ENCODE results near the gene B4GALNT1. TPM values are rescaled to one million over a fixed set of nuclear protein-coding genes. Genes with fewer than 3 reads are reported as not detected.
A peak's percentile ranks its signal among the peaks of the same experiment; 100 is the strongest.
"Not testable (repeated sequence)": the region's sequence is repeated elsewhere in the genome, so short reads cannot be mapped to it uniquely, and the experiment has no call there.

B4GALNT1 gene
- total RNA-seq, 2 donors from 2014 or later, result 1.5 to 3.6 TPM

GRCh38 chr12:57620936-57621496 lies 12.0 kb downstream of the B4GALNT1 start:
- no peaks in the 10 kb centered on the region for H3K9me3 Mint-ChIP-seq
- no peaks in the 10 kb centered on the region for H3K36me3 Mint-ChIP-seq
- H3K27ac Mint-ChIP-seq, result no peak overlapping the region
- ATAC-seq (peak in 1 of 2 donors; percentile 38), DNase-seq (ENCODE audit: low spot score) (no peak)
- H3K27me3 Mint-ChIP-seq, result peaks cover 59 to 76% of the 10 kb centered on the region in 2 donors
- peak overlapping the region; percentile 48 for H3K4me3 Mint-ChIP-seq
- peaks cover 18 to 20% of the 10 kb centered on the region in 2 donors for H3K4me1 Mint-ChIP-seq (ENCODE audit: low read depth in 2 of 2)

GRCh38 chr12:57620245-57620935 lies 12.6 kb downstream of the B4GALNT1 start:
- peaks cover 52 to 70% of the 10 kb centered on the region in 2 donors for H3K27me3 Mint-ChIP-seq
- H3K27ac Mint-ChIP-seq, result no peak overlapping the region
- no peak for DNase-seq (ENCODE audit: low spot score)
- no peaks in the 10 kb centered on the region for H3K9me3 Mint-ChIP-seq
- peaks cover 18 to 20% of the 10 kb centered on the region in 2 donors for H3K4me1 Mint-ChIP-seq (ENCODE audit: low read depth in 2 of 2)
- no peak for ATAC-seq
- H3K36me3 Mint-ChIP-seq, result no peaks in the 10 kb centered on the region
- H3K4me3 Mint-ChIP-seq, result peak overlapping the region; percentile 48

- no peak overlapping the region for H3K27ac Mint-ChIP-seq
- peak overlapping the region; percentile 14 for H3K4me3 Mint-ChIP-seq
- ATAC-seq, result peak; percentile 37 to 43
- no peak for DNase-seq (ENCODE audit: low spot score)
- peaks cover 47 to 62% of the 10 kb centered on the region in 2 donors for H3K27me3 Mint-ChIP-seq
- no peaks in the 10 kb centered on the region for H3K9me3 Mint-ChIP-seq
- peaks cover 18 to 20% of the 10 kb centered on the region in 2 donors for H3K4me1 Mint-ChIP-seq (ENCODE audit: low read depth in 2 of 2)
- H3K36me3 Mint-ChIP-seq, result no peaks in the 10 kb centered on the region
Measured at GRCh38 chr12:57619434-57620244, 13.4 kb downstream of the B4GALNT1 start.

DNA sequence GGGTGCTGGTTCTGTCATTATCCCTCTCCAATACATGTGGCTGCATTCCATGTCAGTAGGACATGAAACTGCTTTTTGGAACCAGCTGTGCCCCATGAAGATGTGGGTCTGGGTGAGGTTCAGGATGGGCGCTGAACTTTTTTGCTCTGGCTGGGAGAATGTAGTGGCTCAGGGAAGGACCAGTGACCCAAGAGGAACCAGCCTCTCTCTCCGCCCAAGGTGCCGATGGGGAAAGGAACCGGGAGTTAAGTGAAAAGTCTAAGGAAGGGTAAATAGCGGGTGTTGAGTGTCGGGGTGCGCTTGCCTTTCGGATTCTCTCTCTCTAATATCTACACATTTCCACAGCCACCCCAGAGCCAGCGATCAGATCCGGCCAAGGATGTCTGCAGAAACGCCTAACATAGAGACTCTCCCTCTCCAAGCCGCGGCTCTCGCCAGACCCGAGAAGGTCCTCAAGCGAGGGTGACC lies 14.0 kb downstream of the B4GALNT1 start:
- DNase-seq (ENCODE audit: low spot score) (no peak), ATAC-seq (no peak)
- peaks cover 41 to 56% of the 10 kb centered on the region in 2 donors for H3K27me3 Mint-ChIP-seq
- no peaks in the 10 kb centered on the region for H3K36me3 Mint-ChIP-seq
- H3K9me3 Mint-ChIP-seq, result no peaks in the 10 kb centered on the region
- peaks cover 18 to 20% of the 10 kb centered on the region in 2 donors for H3K4me1 Mint-ChIP-seq (ENCODE audit: low read depth in 2 of 2)
- H3K4me3 Mint-ChIP-seq, result peak overlapping the region; percentile 14
- no peak overlapping the region for H3K27ac Mint-ChIP-seq

GRCh38 chr12:57618431-57618830 lies 14.6 kb downstream of the B4GALNT1 start:
- not testable (repeated sequence) for H3K4me3 Mint-ChIP-seq; H3K36me3 Mint-ChIP-seq; H3K9me3 Mint-ChIP-seq; ATAC-seq; H3K27ac Mint-ChIP-seq; DNase-seq (ENCODE audit: low spot score)
- peaks cover 18 to 20% of the 10 kb centered on the region in 2 donors for H3K4me1 Mint-ChIP-seq (ENCODE audit: low read depth in 2 of 2)
- H3K27me3 Mint-ChIP-seq, result peaks cover 35 to 50% of the 10 kb centered on the region in 2 donors

GRCh38 chr12:57617942-57618341 lies 15.1 kb downstream of the B4GALNT1 start:
- peaks cover 30 to 45% of the 10 kb centered on the region in 2 donors for H3K27me3 Mint-ChIP-seq
- no peaks in the 10 kb centered on the region for H3K9me3 Mint-ChIP-seq
- ATAC-seq (no peak), DNase-seq (ENCODE audit: low spot score) (no peak)
- H3K4me1 Mint-ChIP-seq (ENCODE audit: low read depth in 2 of 2), result peaks cover 18 to 20% of the 10 kb centered on the region in 2 donors
- no peak overlapping the region for H3K4me3 Mint-ChIP-seq
- no peak overlapping the region for H3K27ac Mint-ChIP-seq
- H3K36me3 Mint-ChIP-seq, result no peaks in the 10 kb centered on the region

GRCh38 chr12:57616383-57617101 lies 16.5 kb downstream of the B4GALNT1 start:
- ATAC-seq, result no peak

GRCh38 chr12:57615637-57616036 lies 17.4 kb downstream of the B4GALNT1 start:
- Mint-ChIP-seq H3K9me3 (no peaks in the 10 kb centered on the region), H3K36me3 (no peaks in the 10 kb centered on the region), H3K27ac (no peak overlapping the region), H3K4me3 (no peak overlapping the region), H3K27me3 (peaks cover 14 to 23% of the 10 kb centered on the region in 2 donors), H3K4me1 (ENCODE audit: low read depth in 2 of 2) (peaks cover 4 to 5% of the 10 kb centered on the region in 2 donors)
- DNase-seq (ENCODE audit: low spot score), result no peak
- no peak for ATAC-seq

More at GRCh38 chr12:57616383-57617101, 16.5 kb downstream of the B4GALNT1 start:
- H3K27ac Mint-ChIP-seq, result no peak overlapping the region
- H3K36me3 Mint-ChIP-seq, result no peaks in the 10 kb centered on the region
- H3K4me1 Mint-ChIP-seq (ENCODE audit: low read depth in 2 of 2), result peaks cover 12 to 13% of the 10 kb centered on the region in 2 donors
- DNase-seq (ENCODE audit: low spot score), result no peak
- H3K27me3 Mint-ChIP-seq, result peaks cover 21 to 32% of the 10 kb centered on the region in 2 donors
- H3K9me3 Mint-ChIP-seq, result no peaks in the 10 kb centered on the region
- no peak overlapping the region for H3K4me3 Mint-ChIP-seq

- peaks cover 0 to 3% of the 10 kb centered on the region in 2 donors for H3K4me1 Mint-ChIP-seq (ENCODE audit: low read depth in 2 of 2)
- H3K36me3 Mint-ChIP-seq, result no peaks in the 10 kb centered on the region
- ATAC-seq, result no peak
- peaks cover 9 to 17% of the 10 kb centered on the region in 2 donors for H3K27me3 Mint-ChIP-seq
- no peaks in the 10 kb centered on the region for H3K9me3 Mint-ChIP-seq
- DNase-seq (ENCODE audit: low spot score), result no peak
- no peak overlapping the region for H3K4me3 Mint-ChIP-seq
- H3K27ac Mint-ChIP-seq, result no peak overlapping the region
Measured at GRCh38 chr12:57614948-57615500, 18.0 kb downstream of the B4GALNT1 start.

DNA sequence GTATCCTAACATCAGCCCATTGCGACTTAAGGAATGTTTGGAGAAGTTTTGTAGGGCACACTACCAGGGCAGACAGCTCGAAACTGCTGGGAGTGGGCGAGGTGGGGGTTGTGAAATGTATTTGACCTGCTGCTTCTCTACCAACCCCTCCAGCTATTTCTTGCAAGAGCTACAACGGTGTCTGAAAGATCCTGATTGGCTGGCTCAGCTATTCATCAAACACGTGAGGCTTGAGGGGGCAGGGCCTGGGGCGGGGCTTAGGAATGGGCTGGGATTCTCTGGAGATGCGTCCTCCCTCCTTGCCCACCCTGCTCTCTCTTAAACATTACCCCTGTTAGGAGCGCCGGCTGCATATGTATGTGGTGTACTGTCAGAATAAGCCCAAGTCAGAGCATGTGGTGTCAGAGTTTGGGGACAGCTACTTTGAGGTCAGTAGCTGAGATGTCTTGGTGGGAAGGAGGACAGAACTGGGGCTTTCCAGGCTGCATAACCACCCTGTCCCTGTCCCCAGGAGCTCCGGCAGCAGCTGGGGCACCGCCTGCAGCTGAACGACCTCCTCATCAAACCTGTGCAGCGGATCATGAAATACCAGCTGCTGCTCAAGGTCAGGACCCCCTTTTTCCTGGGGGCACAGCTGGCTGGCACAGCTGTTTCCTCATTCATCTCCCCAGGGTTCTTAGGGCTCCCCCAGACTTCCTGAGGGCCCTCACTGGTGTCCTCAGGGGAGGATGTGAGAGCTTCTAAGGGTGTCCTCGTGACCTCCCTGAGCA lies 18.6 kb downstream of the B4GALNT1 start:
- no peaks in the 10 kb centered on the region for H3K9me3 Mint-ChIP-seq
- DNase-seq (ENCODE audit: low spot score), result no peak
- no peak for ATAC-seq

GRCh38 chr12:57613427-57614109 lies 19.4 kb downstream of the B4GALNT1 start:
- DNase-seq (ENCODE audit: low spot score), result no peak
- no peaks in the 10 kb centered on the region for H3K9me3 Mint-ChIP-seq
- peaks cover 3 to 8% of the 10 kb centered on the region in 2 donors for H3K27me3 Mint-ChIP-seq

More for the DNA sequence above, 18.6 kb downstream of the B4GALNT1 start:
- Mint-ChIP-seq H3K4me1 (ENCODE audit: low read depth in 2 of 2) (peaks cover 0 to 3% of the 10 kb centered on the region in 2 donors), H3K4me3 (no peak overlapping the region), H3K36me3 (no peaks in the 10 kb centered on the region), H3K27ac (no peak overlapping the region), H3K27me3 (peaks cover 9 to 16% of the 10 kb centered on the region in 2 donors)

More at GRCh38 chr12:57613427-57614109, 19.4 kb downstream of the B4GALNT1 start:
- Mint-ChIP-seq H3K4me1 (ENCODE audit: low read depth in 2 of 2) (peaks cover 0 to 3% of the 10 kb centered on the region in 2 donors), H3K27ac (no peak overlapping the region), H3K36me3 (no peaks in the 10 kb centered on the region), H3K4me3 (no peak overlapping the region)
- ATAC-seq, result no peak

Measured in natural killer cell treated with Interleukin-12 subunit alpha and Interleukin-12 subunit beta and Interleukin-15 and Interleukin-18, amount 100 ng/mL, for 72 hours (primary cell).